Raji (cell line): ENCODE measurements around the gene WFDC10A.

ENCODE experiments used
- POLR2A ChIP-seq: IDR thresholded peaks from 2 replicates; pipeline ENCODE4 v1.6.1; 2011; ENCODE audit warnings: low read depth, low read length, control low read depth; ENCODE audit not compliant: insufficient read depth

Gene WFDC10A

DNA sequence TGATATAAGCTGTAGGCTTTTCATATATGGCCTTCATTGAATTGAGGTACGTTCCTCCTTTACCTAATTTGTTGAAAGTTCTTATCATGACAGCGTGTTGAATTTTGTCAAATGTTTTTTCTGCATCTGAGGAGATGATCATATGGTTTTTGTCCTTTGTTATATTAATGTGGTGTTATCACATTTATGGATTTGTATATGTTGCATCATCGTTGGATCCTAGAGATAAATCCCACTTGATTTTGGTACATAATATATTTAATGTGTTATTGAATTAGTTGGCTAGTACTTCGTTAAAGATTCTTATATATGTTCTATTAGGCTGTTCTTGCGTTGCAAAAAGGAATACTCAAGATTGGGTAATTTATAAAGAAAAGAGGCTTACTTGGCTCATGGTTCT lies 10.1 kb downstream of the WFDC10A start:
- no peak for TF ChIP-seq POLR2A

DNA sequence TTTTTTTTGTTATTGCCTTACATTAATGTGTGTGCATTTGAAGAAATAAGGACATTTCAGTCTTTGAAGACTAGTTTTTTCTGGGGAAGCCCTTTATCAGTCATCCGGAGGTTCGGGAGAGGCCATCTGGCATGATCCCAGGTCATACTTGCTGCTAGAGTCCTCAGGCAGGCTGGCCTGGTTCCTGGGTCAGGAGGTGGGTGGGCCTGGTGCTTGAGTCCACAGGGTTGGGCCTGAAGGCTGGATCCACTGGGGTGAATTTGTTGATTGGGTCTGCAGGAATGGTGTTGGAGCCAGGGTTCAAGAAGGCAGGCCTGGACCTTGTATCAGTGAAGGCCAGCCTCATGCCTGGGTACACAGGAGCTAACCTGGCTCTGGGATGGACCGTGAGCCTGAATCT lies 17.3 kb downstream of the WFDC10A start:
- TF ChIP-seq POLR2A = no peak

DNA sequence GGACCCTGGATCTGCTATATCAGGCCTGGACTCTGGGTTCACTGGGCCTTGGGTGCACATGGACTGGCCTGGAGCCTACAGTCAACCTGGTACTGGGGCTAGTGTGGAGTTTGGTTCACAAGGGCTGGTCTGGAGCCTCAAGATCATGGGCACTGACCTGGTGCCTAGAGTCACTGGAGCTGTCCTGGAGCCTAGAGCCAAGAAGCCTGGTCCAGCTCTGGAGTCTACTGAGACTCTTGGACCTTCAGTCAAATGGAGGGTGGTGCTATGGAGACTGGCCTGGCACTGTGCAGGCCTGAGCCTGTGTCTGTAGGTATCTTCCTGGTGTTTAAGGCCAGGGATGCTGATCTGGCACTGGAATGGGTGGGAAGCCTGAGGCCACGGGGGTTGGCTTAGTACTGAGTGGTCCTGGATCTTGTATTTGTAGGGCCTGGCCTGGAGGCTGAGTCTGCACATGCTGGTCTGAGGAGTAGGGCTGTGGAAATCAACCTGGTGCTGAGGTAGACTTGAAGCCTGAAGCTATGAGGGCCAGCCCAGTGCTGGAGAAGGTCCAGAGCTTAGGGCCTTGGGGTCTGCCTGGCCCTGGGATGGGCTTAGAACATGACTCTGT lies 18.0 kb downstream of the WFDC10A start:
- TF ChIP-seq POLR2A = no peak

DNA sequence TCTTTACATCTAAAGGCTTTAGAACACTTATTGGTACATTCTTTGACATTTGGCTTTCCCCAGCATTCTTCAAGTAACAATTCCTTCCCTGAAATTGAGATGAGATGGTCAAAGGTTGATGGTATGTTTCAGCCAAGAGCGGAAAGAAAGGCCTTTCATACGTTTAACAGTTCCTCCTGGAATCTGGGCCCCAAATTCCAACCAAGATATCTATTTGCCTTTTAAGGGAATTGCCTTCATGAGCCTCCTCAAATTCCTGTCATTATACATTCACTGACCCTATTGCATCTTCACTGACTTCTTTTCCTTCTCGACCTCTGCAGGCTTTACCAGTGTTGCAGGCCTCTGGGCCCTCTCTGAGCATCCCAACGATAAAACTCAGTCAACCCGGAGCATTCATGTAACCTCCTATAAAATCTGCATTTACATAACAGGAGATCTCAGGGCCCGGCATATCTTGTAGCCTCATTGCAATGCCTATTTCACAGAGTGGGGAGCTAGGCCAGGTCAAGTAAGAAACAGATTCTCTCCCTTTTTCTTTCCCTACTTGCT lies 19.8 kb downstream of the WFDC10A start:
- no peak for TF ChIP-seq POLR2A

DNA sequence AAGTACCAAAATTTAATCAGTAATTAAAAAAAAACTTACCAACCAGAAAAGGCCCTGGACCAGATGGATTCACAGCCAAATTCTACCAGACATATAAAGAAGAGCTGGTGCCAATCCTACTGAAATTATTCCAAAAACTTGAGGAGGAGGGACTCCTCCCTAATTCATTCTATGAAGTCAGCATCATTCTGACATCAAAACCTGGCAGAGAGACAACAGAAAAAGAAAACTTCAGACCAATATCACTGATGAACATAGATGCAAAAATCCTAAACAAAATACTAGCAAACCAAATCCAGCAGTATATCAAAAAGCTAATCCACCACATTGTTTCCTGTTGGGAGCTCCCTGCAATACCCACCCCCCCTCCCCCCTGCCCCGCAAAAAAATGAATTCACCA lies 40.6 kb downstream of the WFDC10A start, which contains the start of gene WFDC11:
Gene WFDC11, minus strand, starts transcription at position 101 of the 400 bp plus-strand sequence. CDS start 19,639 bp downstream, outside the sequence.
- no peak for TF ChIP-seq POLR2A

DNA sequence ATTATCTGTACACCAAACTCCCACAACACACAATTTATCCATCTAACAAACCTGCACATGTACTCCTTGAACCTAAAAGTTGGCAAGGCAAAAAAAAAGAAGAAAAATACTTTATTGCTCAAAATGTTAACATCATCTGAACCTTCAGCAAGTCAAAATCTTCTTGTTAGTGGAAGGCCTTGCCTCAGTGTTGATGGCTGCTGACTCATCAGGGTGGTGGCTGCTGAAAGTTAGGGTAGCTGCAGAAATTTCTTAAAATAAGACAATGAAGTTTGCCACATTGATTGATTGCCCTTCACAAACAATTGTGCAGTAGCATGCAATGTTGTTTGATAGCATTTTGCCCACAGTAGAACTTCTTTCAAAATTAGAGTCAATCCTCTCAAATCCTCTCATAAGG lies 43.2 kb downstream of the WFDC10A start:
- TF ChIP-seq POLR2A = no peak

DNA sequence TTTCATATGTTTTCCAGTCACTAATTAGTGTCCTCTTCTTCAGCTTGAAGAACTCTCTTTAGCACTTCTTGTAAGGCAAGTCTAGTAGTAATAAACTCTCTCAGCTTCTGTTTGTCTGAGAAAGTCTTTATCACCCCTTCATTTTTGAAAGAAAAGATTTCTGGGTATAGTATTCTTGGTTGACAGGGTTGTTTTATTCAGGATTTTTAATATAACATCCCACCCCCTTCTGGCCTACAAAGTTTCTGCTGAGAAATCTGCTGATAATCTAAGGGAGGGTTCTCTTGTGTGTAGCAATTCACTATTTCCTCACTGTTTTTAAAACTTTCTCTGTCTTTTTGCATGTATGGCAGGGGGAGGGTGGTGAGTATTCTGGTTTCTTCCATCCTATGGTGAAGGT lies 50.1 kb downstream of the WFDC10A start:
- TF ChIP-seq POLR2A = no peak
